HG03354 (cell line): ENCODE measurements around the gene TERB1.
"Not testable (repeated sequence)": the region's sequence is repeated elsewhere in the genome, so short reads cannot be mapped to it uniquely, and the experiment has no call there.

Experiments
- ATAC-seq: cut with Tn5 transposase; IDR thresholded peaks from one replicate; pipeline ENCODE4 v1.9.1; 2021; ENCODE audit warnings: mild to moderate bottlenecking; ENCODE audit not compliant: unreplicated experiment, poor library complexity, severe bottlenecking

Gene TERB1

GRCh38 chr16:66830422-66831404, 29.3 kb upstream of the TERB1 start, which contains the start of gene NAE1:
Gene NAE1 (minus strand): TSS chr16:66830976. CDS start chr16:66830899, 77 bp downstream.
- ATAC-seq: peak; percentile 92

GRCh38 chr16:66824006-66824405, 22.6 kb upstream of the TERB1 start:
- ATAC-seq: no peak

GRCh38 chr16:66814734-66815133, 13.3 kb upstream of the TERB1 start:
- no peak for ATAC-seq

GRCh38 chr16:66811043-66811442, 9.7 kb upstream of the TERB1 start:
- no peak for ATAC-seq

GRCh38 chr16:66810391-66810790, 9.0 kb upstream of the TERB1 start:
- no peak for ATAC-seq

- ATAC-seq: no peak
Observed at GRCh38 chr16:66809765-66810164, 8.4 kb upstream of the TERB1 start.

- no peak for ATAC-seq
Observed at GRCh38 chr16:66802159-66802558, 775 bp upstream of the TERB1 start.

- no peak for ATAC-seq
Observed at GRCh38 chr16:66800856-66801255, 528 bp downstream of the TERB1 start.

GRCh38 chr16:66798161-66798560, 3.2 kb downstream of the TERB1 start:
- no peak for ATAC-seq

GRCh38 chr16:66793984-66794383, 7.4 kb downstream of the TERB1 start:
- ATAC-seq: not testable (repeated sequence)

- no peak for ATAC-seq
Observed at GRCh38 chr16:66790130-66790733, 11.2 kb downstream of the TERB1 start.

- no peak for ATAC-seq
Observed at GRCh38 chr16:66787427-66787826, 14.0 kb downstream of the TERB1 start.

- ATAC-seq: no peak
Observed at GRCh38 chr16:66786551-66786950, 14.8 kb downstream of the TERB1 start.

GRCh38 chr16:66776457-66776856, 24.9 kb downstream of the TERB1 start:
- ATAC-seq: no peak

- ATAC-seq: no peak
Observed at GRCh38 chr16:66774981-66775380, 26.4 kb downstream of the TERB1 start.

GRCh38 chr16:66758086-66758485, 43.3 kb downstream of the TERB1 start:
- no peak for ATAC-seq

- ATAC-seq: no peak
Observed at GRCh38 chr16:66754819-66755218, 46.6 kb downstream of the TERB1 start.

GRCh38 chr16:66754211-66754610, 47.2 kb downstream of the TERB1 start:
- no peak for ATAC-seq

GRCh38 chr16:66752958-66753357, 48.4 kb downstream of the TERB1 start:
- no peak for ATAC-seq

GRCh38 chr16:66752379-66752778, 49.0 kb downstream of the TERB1 start:
- ATAC-seq: no peak

GRCh38 chr16:66751992-66752322, 49.4 kb downstream of the TERB1 start:
- no peak for ATAC-seq
